ENCODE results near the gene FCRLB.
A peak's percentile ranks its signal among the peaks of the same experiment; 100 is the strongest.
"Not testable (repeated sequence)": the region's sequence is repeated elsewhere in the genome, so short reads cannot be mapped to it uniquely, and the experiment has no call there.

The FCRLB gene

GRCh38 chr1:161721738-161722343, 497 bp downstream of the FCRLB start:
- DNase-seq, result no peak

- no peak for DNase-seq
Measured at GRCh38 chr1:161722406-161722805, 1.1 kb downstream of the FCRLB start.

GRCh38 chr1:161723459-161724141, 2.3 kb downstream of the FCRLB start:
- no peak for DNase-seq

GRCh38 chr1:161725258-161725907, 4.0 kb downstream of the FCRLB start:
- not testable (repeated sequence) for DNase-seq

- no peak for DNase-seq
Measured at GRCh38 chr1:161725908-161726472, 4.6 kb downstream of the FCRLB start.

- DNase-seq, result no peak
Measured at GRCh38 chr1:161726473-161727255, 5.3 kb downstream of the FCRLB start.

- DNase-seq, result no peak
Measured at GRCh38 chr1:161727256-161727924, 6.0 kb downstream of the FCRLB start.

GRCh38 chr1:161728376-161729226, 7.3 kb downstream of the FCRLB start:
- DNase-seq, result no peak

- DNase-seq, result no peak
Measured at GRCh38 chr1:161730050-161730564, 8.8 kb downstream of the FCRLB start.

GRCh38 chr1:161731241-161731640, 9.9 kb downstream of the FCRLB start:
- DNase-seq, result no peak

- no peak for DNase-seq
Measured at GRCh38 chr1:161731981-161732718, 10.8 kb downstream of the FCRLB start.

- DNase-seq, result no peak
Measured at GRCh38 chr1:161733526-161733925, 12.2 kb downstream of the FCRLB start.

GRCh38 chr1:161735837-161736236, 14.5 kb downstream of the FCRLB start:
- DNase-seq, result no peak

GRCh38 chr1:161736335-161736969, 15.1 kb downstream of the FCRLB start:
- DNase-seq, result no peak

GRCh38 chr1:161737625-161738024, 16.3 kb downstream of the FCRLB start:
- no peak for DNase-seq

GRCh38 chr1:161738627-161739287, 17.4 kb downstream of the FCRLB start:
- peak; percentile 12 for DNase-seq

- DNase-seq, result no peak
Measured at GRCh38 chr1:161739865-161740566, 18.7 kb downstream of the FCRLB start.

- no peak for DNase-seq
Measured at GRCh38 chr1:161740921-161741320, 19.6 kb downstream of the FCRLB start.

GRCh38 chr1:161743231-161743630, 21.9 kb downstream of the FCRLB start:
- DNase-seq, result no peak

Data from NCI-H2081 treated with DMSO at 0.1 percent for 48 hours (cell line).